Lower lobe of right lung (tissue), 2 donors: ENCODE results near the gene NANOS1. TPM values are rescaled to one million over a fixed set of nuclear protein-coding genes. Genes with fewer than 3 reads are reported as not detected.

Experiments used
- ATAC-seq, 2 donors: fragments of 200-7000 bp; cut with Tn5 transposase; one replicate each; pipeline ENCODE4 v1.9.1; 2020 to 2022; ENCODE audit warnings: mild to moderate bottlenecking in 2 of 2, moderate library complexity in 2 of 2
- DNase-seq: peaks from one replicate; pipeline ENCODE4 v3.0.0-alpha.2; 2020
- H3K27ac ChIP-seq: fragments of 200-600 bp; one replicate; pipeline ENCODE4 v1.8.0; 2022
- H3K27me3 ChIP-seq: fragments of 200-600 bp; one replicate; pipeline ENCODE4 v1.8.0; 2022; ENCODE audit warnings: low read depth
- H3K36me3 ChIP-seq: fragments of 200-600 bp; one replicate; pipeline ENCODE4 v1.8.0; 2022; ENCODE audit warnings: mild to moderate bottlenecking
- H3K4me1 ChIP-seq: fragments of 200-600 bp; one replicate; pipeline ENCODE4 v1.8.0; 2022
- H3K4me3 ChIP-seq: fragments of 200-600 bp; one replicate; pipeline ENCODE4 v1.8.0; 2022; ENCODE audit warnings: mild to moderate bottlenecking
- H3K9me3 ChIP-seq: fragments of 200-600 bp; one replicate; pipeline ENCODE4 v1.8.0; 2022
- intact Hi-C: fragments of 100-400 bp; cut with DNase I; formaldehyde crosslinking; loops from one replicate; pipeline ENCODE4 v1.11.0; 2022
- total RNA-seq: library from RNA; stranded (reverse); fragmentation: NEBNext Ultra II Directional; extraction: Animal tissue kit (Norgen Biotek cat#: 25700); gene quantifications from one replicate; pipeline ENCODE4 v1.2.1, GENCODE V29; 2021
- TF ChIP-seq, protein P1 (sequence below): fragments of 200-600 bp; IDR thresholded peaks from one replicate; pipeline ENCODE4 v1.8.0; 2022; ENCODE audit warnings: antibody characterized with exemption, mild to moderate bottlenecking
- donor health status: DM: no; HTN: yes; CAD: no; lungs with severe emphysema.

NANOS1 gene
- total RNA-seq, 1 donor from 2014 or later, result 1.9 TPM

GRCh38 chr10:119020627-119020946 lies 8.9 kb upstream of the NANOS1 start:
- no peak for ATAC-seq
- intact Hi-C loops, result no loop called here
- Histone ChIP-seq H3K27ac (no peak overlapping the region), H3K27me3 (peaks cover 5% of the 10 kb centered on the region), H3K9me3 (no peaks in the 10 kb centered on the region), H3K4me1 (peaks cover 8% of the 10 kb centered on the region), H3K36me3 (no peaks in the 10 kb centered on the region), H3K4me3 (no peak overlapping the region)
- no peak for DNase-seq
- TF ChIP-seq, protein P1, sequence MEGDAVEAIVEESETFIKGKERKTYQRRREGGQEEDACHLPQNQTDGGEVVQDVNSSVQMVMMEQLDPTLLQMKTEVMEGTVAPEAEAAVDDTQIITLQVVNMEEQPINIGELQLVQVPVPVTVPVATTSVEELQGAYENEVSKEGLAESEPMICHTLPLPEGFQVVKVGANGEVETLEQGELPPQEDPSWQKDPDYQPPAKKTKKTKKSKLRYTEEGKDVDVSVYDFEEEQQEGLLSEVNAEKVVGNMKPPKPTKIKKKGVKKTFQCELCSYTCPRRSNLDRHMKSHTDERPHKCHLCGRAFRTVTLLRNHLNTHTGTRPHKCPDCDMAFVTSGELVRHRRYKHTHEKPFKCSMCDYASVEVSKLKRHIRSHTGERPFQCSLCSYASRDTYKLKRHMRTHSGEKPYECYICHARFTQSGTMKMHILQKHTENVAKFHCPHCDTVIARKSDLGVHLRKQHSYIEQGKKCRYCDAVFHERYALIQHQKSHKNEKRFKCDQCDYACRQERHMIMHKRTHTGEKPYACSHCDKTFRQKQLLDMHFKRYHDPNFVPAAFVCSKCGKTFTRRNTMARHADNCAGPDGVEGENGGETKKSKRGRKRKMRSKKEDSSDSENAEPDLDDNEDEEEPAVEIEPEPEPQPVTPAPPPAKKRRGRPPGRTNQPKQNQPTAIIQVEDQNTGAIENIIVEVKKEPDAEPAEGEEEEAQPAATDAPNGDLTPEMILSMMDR, result no peak

DNA sequence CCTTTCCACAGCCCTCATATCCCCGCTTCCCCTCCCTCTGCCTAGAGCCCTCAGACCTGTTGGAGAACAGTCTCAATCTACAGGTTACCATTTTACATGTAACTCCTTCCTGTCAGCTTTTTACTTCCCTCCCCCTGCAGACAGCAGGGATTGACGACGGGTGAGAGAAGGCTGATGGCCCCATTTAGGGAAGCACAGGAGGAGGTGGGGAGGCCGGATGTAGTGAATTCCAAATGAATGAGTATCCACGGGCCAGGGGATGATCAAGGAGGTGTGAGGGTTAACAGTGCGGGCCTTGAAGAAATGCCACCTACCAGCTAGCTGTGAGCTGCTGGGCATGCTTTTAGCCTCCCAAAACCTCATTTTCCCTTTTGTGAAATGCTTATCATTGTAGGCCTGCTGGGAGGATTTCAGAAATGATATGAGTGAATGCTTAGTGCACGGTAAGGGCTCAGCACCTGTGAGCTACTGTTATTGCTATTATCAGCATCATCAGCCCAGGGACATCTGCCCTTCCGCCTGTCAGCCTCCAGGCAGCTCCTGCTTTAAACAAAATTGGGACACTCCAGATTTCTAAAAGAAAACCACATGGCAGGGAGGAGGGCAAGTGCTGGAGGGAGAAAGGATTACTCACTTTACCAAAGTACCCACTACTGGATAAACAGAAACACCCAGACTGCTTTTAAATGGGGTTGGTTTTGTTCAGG lies 6.5 kb upstream of the NANOS1 start:
- ATAC-seq, result no peak
- intact Hi-C loops, result no loop called here
- TF ChIP-seq, protein P1, result no peak

DNA sequence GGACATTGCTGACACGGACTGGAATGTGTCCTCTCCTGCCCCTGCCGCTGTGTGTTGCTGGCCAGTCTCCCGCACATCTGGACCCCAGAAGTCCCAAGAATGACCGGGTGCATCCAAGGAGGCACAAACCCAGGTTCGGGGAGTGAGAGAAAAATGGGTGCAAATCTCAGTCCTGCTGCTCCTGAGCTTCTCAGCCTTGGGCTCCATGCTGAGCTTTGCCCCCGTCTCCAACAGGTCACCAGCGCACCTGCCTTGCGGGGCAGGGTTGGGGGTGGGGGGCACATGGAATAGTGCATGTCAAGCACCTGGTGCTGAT lies 6.0 kb upstream of the NANOS1 start:
- Histone ChIP-seq H3K27me3 (no peaks in the 10 kb centered on the region), H3K4me1 (peaks cover 13% of the 10 kb centered on the region), H3K27ac (no peak overlapping the region), H3K4me3 (no peak overlapping the region), H3K9me3 (no peaks in the 10 kb centered on the region), H3K36me3 (no peaks in the 10 kb centered on the region)
- TF ChIP-seq, protein P1, result no peak
- intact Hi-C loops, result no loop called here
- ATAC-seq, result no peak
- no peak for DNase-seq

More for the DNA sequence above, 6.5 kb upstream of the NANOS1 start:
- no peaks in the 10 kb centered on the region for H3K9me3 ChIP-seq
- H3K4me1 ChIP-seq, result peaks cover 13% of the 10 kb centered on the region
- H3K27me3 ChIP-seq, result peaks cover under 1% of the 10 kb centered on the region
- no peak overlapping the region for H3K4me3 ChIP-seq
- DNase-seq, result no peak
- H3K36me3 ChIP-seq, result no peaks in the 10 kb centered on the region
- H3K27ac ChIP-seq, result no peak overlapping the region

- no peak overlapping the region for H3K4me3 ChIP-seq
- no peaks in the 10 kb centered on the region for H3K9me3 ChIP-seq
- no peak for ATAC-seq
- peaks cover 20% of the 10 kb centered on the region for H3K4me1 ChIP-seq
- H3K27ac ChIP-seq, result peak overlapping the region; percentile 79
- H3K27me3 ChIP-seq, result no peaks in the 10 kb centered on the region
- intact Hi-C loops, result no loop called here
- TF ChIP-seq, protein P1, result no peak
- DNase-seq, result no peak
- H3K36me3 ChIP-seq, result no peaks in the 10 kb centered on the region
Measured at GRCh38 chr10:119024882-119025281, 4.6 kb upstream of the NANOS1 start.

DNA sequence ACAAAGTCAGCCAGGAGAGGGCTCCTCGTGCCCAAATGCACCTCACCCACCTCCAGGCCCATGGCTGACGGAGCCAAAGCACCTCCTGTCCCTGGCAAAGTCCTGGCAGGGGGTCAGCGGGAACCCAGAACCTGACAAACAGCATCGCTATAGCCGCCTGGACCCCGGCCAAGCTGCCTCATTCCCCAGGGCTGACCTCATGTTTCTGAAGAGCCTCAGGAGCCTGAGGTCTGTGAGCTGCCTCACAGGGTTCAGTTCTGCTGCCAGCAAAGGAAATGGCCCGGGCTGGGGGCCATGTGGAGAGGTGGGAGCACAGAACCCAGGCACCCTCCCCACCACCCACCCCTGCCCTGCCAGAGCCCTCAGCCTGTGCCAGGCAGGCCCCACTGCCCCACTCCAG lies 4.2 kb upstream of the NANOS1 start:
- Histone ChIP-seq H3K4me1 (peaks cover 20% of the 10 kb centered on the region), H3K9me3 (no peaks in the 10 kb centered on the region), H3K27me3 (no peaks in the 10 kb centered on the region), H3K4me3 (no peak overlapping the region), H3K36me3 (no peaks in the 10 kb centered on the region), H3K27ac (peak overlapping the region; percentile 79)
- DNase-seq (peak; percentile 92), ATAC-seq (peak; percentile 70 to 78)
- TF ChIP-seq, protein P1, result no peak
- intact Hi-C loops, result no loop called here

GRCh38 chr10:119025776-119026175 lies 3.7 kb upstream of the NANOS1 start:
- intact Hi-C loops, result no loop called here
- Histone ChIP-seq H3K27me3 (no peaks in the 10 kb centered on the region), H3K27ac (peak overlapping the region; percentile 79), H3K4me3 (no peak overlapping the region), H3K36me3 (no peaks in the 10 kb centered on the region), H3K4me1 (peaks cover 23% of the 10 kb centered on the region), H3K9me3 (no peaks in the 10 kb centered on the region)
- DNase-seq (peak; percentile 70), ATAC-seq (peak; percentile 55 to 56)
- TF ChIP-seq, protein P1, result no peak
